Brain microvascular endothelial cell (primary cell): ENCODE measurements around the gene OGFOD1.
A peak's percentile ranks its signal among the peaks of the same experiment; 100 is the strongest.

ENCODE experiments used
- DNase-seq: peaks from one replicate; pipeline ENCODE4 v3.0.0-alpha.2; 2020
- H3K27ac ChIP-seq: fragments of 250-450 bp; sonication (Bioruptor Pico); 2 replicates; pipeline ENCODE4 v1.5.1; 2020; ENCODE audit warnings: mild to moderate bottlenecking, moderate library complexity
- H3K27me3 ChIP-seq: fragments of 250-450 bp; sonication (Bioruptor Pico); replicated peaks from 2 replicates; pipeline ENCODE4 v1.5.1; 2020; ENCODE audit warnings: mild to moderate bottlenecking
- H3K36me3 ChIP-seq: fragments of 250-450 bp; sonication (Bioruptor Pico); replicated peaks from 2 replicates; pipeline ENCODE4 v1.5.1; 2020; ENCODE audit warnings: mild to moderate bottlenecking
- H3K4me3 ChIP-seq: 2 replicates; pipeline ENCODE4 v1.5.1; 2011; ENCODE audit warnings: low read depth, mild to moderate bottlenecking, control low read depth, low read length, moderate library complexity
- in situ Hi-C: cut with HindIII; loops from 2 replicates; pipeline ENCODE4 v1.10.0; 2017; ENCODE audit warnings: low sequenced_read_pairs, low pct_ligation_motif_present
- TF ChIP-seq, protein P1 (sequence below): IDR thresholded peaks from 2 replicates; pipeline ENCODE4 v1.5.1; 2011; ENCODE audit warnings: low read depth, mild to moderate bottlenecking, moderate library complexity, low read length, control low read depth, inconsistent platforms; ENCODE audit errors: missing control alignments

The OGFOD1 gene

DNA sequence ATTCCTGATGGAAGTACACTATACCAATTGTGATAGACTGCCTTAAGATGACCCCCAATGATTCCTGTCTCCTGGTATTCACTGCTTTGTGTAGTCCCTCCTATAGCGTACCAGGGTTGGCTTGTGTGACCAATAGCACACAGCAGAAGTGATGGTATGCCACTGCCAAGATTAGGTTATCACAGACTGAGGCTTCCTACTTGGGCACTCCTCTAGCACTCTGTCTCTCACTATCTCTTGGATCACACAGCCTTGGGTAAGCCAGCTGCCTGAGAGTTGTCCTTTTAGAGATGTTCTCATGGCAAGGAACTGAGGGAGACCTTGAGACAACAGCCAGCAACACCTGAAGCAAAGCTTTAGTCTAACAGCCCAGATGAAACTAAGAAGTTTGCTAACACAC lies 13.3 kb upstream of the OGFOD1 start:
- DNase-seq, result no peak
- Histone ChIP-seq H3K27ac (no peak overlapping the region), H3K27me3 (no peaks in the 10 kb centered on the region), H3K36me3 (peaks cover 33% of the 10 kb centered on the region), H3K4me3 (no peak overlapping the region)
- in situ Hi-C loops, result no loop called here
- TF ChIP-seq, protein P1, sequence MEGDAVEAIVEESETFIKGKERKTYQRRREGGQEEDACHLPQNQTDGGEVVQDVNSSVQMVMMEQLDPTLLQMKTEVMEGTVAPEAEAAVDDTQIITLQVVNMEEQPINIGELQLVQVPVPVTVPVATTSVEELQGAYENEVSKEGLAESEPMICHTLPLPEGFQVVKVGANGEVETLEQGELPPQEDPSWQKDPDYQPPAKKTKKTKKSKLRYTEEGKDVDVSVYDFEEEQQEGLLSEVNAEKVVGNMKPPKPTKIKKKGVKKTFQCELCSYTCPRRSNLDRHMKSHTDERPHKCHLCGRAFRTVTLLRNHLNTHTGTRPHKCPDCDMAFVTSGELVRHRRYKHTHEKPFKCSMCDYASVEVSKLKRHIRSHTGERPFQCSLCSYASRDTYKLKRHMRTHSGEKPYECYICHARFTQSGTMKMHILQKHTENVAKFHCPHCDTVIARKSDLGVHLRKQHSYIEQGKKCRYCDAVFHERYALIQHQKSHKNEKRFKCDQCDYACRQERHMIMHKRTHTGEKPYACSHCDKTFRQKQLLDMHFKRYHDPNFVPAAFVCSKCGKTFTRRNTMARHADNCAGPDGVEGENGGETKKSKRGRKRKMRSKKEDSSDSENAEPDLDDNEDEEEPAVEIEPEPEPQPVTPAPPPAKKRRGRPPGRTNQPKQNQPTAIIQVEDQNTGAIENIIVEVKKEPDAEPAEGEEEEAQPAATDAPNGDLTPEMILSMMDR, result no peak

DNA sequence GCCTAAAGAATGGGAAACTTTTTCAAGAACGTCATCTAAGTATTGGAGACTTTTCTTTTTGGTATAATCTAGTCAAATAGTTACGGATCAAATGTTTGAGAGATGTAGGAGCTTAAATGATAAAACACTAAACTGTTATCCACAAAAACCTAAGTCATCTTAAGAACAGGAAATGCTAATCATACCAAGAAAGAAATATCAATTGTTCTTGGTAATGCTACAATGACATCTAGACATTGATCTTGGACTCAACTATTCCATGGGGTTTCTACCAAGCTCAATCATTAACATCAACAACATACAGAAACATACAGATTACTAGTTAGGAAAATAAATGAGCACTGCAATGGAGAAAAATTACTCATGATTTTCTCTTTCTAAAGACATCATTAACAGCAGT lies 4.1 kb upstream of the OGFOD1 start:
- in situ Hi-C loops, result no loop called here

DNA sequence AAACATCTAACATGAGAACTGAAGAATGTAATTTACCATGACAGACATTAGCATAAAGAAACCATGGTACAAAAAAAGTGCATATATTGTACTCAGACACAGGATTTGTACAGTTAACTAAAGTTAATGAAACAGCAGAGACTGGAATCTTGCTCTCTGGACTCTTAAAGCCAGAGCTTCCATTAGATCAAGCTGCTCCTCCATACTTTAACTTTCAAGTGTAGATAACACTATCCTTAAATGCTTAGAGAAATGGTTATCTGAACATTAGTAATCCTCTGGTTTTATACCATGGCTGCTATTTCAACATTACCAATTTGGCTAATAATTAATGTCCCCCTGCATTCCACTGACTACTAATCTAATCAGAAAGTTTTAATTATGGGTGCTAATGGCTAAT lies 3.3 kb upstream of the OGFOD1 start:
- no peak for DNase-seq
- no peaks in the 10 kb centered on the region for H3K27me3 ChIP-seq
- in situ Hi-C loops, result no loop called here
- no peak overlapping the region for H3K4me3 ChIP-seq
- no peak overlapping the region for H3K27ac ChIP-seq
- TF ChIP-seq, protein P1, result no peak
- peaks cover 13% of the 10 kb centered on the region for H3K36me3 ChIP-seq

More for the DNA sequence above, 4.1 kb upstream of the OGFOD1 start:
- TF ChIP-seq, protein P1, result no peak
- Histone ChIP-seq H3K27me3 (no peaks in the 10 kb centered on the region), H3K27ac (no peak overlapping the region), H3K4me3 (no peak overlapping the region), H3K36me3 (peaks cover 15% of the 10 kb centered on the region)
- DNase-seq, result no peak

DNA sequence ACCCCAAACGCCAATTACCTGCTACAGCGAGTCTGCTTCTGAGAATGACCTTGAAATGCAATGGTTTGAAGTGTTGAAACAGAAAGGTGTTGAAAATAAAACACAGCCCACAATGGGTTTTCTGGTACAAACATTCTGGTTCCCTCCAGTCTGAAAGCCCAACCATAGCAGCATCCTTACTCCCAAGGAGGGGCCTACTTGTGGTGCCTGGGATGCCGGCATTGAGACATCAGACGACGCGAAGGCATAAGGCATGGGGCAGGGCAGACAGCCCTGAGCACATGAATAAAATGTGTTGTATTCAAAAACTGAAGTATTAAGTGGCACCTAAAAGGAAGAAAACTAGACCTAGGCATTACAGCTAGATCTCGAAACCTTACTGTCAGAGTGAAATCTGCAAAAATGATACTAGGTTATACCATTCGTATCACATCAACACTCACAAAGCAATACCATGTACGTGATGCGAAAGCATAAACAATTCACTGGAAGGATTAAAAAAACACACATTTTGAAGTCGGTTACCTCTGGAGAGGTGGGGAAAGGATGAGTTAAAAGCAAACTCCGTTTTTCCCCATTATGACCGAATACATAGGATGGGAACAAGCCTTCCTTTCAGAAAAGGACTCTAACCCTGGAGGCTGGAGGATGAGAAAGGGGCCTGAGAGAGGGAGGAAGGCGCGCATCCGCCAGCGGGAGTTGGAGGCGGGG lies 924 bp upstream of the OGFOD1 start:
- H3K27ac ChIP-seq, result peak overlapping the region; percentile 42
- DNase-seq, result no peak
- H3K36me3 ChIP-seq, result peaks cover 16% of the 10 kb centered on the region
- peak overlapping the region; percentile 89 for H3K4me3 ChIP-seq
- TF ChIP-seq, protein P1, result no peak
- in situ Hi-C loops, result no loop called here
- no peaks in the 10 kb centered on the region for H3K27me3 ChIP-seq

DNA sequence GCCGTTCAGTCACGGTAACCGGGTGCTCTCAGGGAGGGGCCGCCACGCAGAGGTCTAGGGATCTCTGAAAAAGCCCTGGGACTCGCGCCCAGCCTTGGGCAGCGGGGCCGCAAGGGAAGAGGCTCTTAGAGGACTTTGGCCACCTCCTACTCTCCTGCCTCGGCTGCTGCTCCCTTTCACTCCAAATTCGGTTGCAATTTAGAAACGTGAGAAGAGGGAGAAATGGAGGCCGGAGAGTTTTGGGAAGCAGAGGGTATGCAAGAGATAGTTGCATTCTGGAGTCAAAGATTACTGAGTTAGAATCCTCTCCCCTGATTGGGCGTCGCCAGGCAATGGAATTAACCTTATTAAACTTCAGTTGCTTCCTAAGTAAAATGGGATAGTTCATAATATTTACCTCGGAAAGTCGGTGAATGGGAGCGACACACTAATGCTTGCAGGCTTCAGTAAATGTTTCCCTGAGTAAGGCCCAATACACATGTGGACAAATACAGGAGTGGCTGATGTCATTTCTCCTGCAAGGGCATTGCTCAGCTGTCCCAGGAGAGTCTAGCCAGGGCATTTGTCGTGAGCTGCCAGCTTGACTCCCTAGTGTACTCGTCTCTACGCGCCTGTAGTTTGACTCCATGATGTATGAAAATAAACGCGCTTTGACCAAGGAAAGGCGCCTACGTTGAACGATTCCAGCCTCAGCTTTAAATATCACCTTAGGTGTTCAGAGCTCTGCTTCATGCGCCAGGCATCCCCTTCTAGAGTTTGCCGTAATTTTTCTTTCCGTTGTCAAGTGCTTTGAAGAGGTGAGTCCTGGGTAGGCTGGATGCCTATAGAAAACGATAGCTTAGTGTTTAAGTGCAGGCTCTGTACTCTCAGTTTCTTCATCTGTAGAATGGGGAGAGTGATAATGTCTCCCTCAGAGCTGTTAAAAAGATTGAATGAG lies 667 bp downstream of the OGFOD1 start:
- Histone ChIP-seq H3K36me3 (peaks cover 25% of the 10 kb centered on the region), H3K4me3 (peak overlapping the region; percentile 89), H3K27ac (peak overlapping the region; percentile 77), H3K27me3 (no peaks in the 10 kb centered on the region)
- DNase-seq, result peak; percentile 32
- in situ Hi-C loops, result no loop called here
- TF ChIP-seq, protein P1, result no peak
